GM08714 (cell line): ENCODE measurements around the gene ASPHD2.

Experiments used
- H3K4me3 ChIP-seq: fragments of 200-500 bp; sonication (Bioruptor generic); 2 replicates; pipeline ENCODE4 v1.5.1; 2014; ENCODE audit warnings: mild to moderate bottlenecking, low read length, inconsistent platforms
- ZNF274 ChIP-seq: IDR thresholded peaks from 2 replicates; pipeline ENCODE4 v1.6.1; 2012; ENCODE audit warnings: mild to moderate bottlenecking, low read depth, low read length

ASPHD2 gene

DNA sequence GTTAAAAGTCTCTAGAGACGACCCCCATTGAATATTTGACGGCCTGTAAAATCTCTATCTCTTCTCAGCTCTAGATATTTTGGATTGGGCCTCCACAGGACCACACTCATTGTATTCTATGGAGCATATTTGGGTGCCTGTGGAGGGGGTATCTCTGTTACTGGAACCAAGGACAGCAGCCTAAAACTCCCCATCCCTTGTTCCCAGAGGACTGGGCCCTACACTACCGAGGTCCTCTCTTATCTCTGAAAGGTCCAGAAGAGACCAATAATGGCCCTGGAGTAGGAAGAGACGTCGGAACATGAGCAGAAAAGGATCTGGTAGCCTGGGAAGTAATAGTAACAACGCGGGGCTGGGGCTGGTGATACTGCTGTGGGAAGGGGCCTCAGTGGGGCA is 54.0 kb downstream of the ASPHD2 start:
- TF ChIP-seq ZNF274: no peak
- H3K4me3 ChIP-seq: peak overlapping the region; percentile 79

GRCh38 chr22:26483439-26484359 is 54.6 kb downstream of the ASPHD2 start, which contains the start of the genes HPS4 and SRRD:
Gene HPS4 (minus strand): TSS chr22:26483783. CDS start chr22:26481762, 2,021 bp downstream.
Gene SRRD (plus strand): TSS chr22:26483877. CDS start chr22:26483891, 14 bp downstream.
- H3K4me3 ChIP-seq: peak within 1 kb of the TSS; percentile 79

DNA sequence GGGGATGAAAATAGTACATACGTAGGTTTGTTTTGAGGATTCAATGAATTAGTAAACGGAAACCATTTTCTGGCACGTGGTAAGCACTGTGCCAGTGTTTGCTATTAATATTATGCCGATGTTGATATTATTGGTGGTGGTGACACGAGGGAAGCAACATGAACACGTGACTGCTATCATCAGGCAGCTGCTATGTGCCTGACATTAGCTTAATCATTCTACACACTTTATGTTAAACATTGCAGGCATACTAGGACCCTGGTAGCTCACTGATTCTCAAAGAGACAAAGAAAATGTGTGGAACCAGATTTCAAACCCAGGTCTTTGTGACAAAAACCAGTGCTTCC is 55.3 kb downstream of the ASPHD2 start:
- no peak for TF ChIP-seq ZNF274
- peak overlapping the region; percentile 79 for H3K4me3 ChIP-seq

More at GRCh38 chr22:26483439-26484359, 54.6 kb downstream of the ASPHD2 start, which contains the start of the genes HPS4 and SRRD:
- TF ChIP-seq ZNF274: no peak

DNA sequence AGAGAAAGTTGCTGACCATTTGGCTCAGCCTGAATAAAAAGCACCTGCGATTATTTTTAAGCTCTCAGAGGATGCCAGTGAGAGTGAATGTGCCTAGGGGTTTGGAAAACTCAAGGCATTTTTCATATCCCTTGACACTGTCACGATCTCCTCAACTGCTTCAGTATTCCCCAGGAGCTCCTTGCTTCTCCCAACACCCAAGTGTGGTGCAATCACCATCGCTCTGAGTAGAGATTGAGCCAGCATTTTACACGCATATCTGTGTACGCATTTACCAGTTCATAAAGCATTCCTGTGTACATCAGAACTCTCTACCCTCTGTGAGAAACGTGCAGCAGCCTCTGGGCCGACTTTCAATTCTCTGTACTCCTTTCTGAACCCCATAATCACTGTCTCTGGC is 56.0 kb downstream of the ASPHD2 start:
- no peak overlapping the region; the same call in 1 of the 2 replicates for H3K4me3 ChIP-seq
- TF ChIP-seq ZNF274: no peak

- H3K4me3 ChIP-seq: no peak overlapping the region
Measured at GRCh38 chr22:26485806-26486390, 56.8 kb downstream of the ASPHD2 start.

DNA sequence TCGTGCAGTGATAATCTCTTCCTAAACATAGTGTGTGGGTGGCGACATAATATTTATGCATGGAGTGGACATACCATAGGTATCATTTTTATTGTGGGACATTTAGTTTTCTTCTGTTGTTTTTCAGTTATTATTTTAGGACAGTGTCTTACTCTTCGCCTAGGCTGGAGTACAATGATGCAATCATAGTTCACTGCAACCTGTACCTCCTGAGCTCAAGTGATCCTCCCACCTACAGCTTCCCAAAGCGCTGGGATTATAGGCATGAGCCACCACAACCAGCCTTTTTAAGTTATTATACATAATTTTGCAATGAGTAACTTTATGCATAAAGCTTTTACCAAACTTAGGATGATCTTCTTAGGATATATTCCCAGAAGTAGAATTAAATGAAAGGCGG is 57.3 kb downstream of the ASPHD2 start:
- TF ChIP-seq ZNF274: no peak
- no peak overlapping the region for H3K4me3 ChIP-seq

More at GRCh38 chr22:26485806-26486390, 56.8 kb downstream of the ASPHD2 start:
- no peak for TF ChIP-seq ZNF274

- TF ChIP-seq ZNF274: no peak
- H3K4me3 ChIP-seq: no peak overlapping the region
Measured at GRCh38 chr22:26487996-26488395, 58.9 kb downstream of the ASPHD2 start.

- no peak for TF ChIP-seq ZNF274
- H3K4me3 ChIP-seq: no peak overlapping the region
Measured at GRCh38 chr22:26489447-26490036, 60.5 kb downstream of the ASPHD2 start.

DNA sequence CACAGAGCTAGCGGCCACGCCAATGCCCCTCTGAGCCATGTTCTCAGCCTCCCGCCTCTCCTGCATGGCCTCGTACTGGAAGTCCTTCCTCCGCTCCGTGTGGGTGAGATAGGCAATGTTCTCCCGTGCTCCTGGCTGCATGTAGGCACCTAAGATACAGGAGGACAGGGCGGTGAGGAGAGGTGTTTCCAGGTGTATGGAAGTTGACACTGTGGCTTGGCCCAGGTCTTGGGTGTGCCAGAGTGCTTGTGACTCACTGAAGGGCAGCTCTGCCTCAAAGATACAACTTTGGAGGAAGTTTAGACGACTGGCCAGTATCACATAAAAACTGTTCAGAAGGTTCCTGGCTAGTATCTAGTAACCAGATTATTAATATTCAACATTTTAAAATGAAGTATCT is 63.2 kb downstream of the ASPHD2 start:
- TF ChIP-seq ZNF274: no peak
- no peak overlapping the region for H3K4me3 ChIP-seq

GRCh38 chr22:26494506-26494905 is 65.4 kb downstream of the ASPHD2 start:
- TF ChIP-seq ZNF274: no peak
- H3K4me3 ChIP-seq: no peak overlapping the region
